ENCODE measurements around the gene CPLANE2.
A peak's percentile ranks its signal among the peaks of the same experiment; 100 is the strongest.
"Not testable (repeated sequence)": the region's sequence is repeated elsewhere in the genome, so short reads cannot be mapped to it uniquely, and the experiment has no call there.

CPLANE2 gene

DNA sequence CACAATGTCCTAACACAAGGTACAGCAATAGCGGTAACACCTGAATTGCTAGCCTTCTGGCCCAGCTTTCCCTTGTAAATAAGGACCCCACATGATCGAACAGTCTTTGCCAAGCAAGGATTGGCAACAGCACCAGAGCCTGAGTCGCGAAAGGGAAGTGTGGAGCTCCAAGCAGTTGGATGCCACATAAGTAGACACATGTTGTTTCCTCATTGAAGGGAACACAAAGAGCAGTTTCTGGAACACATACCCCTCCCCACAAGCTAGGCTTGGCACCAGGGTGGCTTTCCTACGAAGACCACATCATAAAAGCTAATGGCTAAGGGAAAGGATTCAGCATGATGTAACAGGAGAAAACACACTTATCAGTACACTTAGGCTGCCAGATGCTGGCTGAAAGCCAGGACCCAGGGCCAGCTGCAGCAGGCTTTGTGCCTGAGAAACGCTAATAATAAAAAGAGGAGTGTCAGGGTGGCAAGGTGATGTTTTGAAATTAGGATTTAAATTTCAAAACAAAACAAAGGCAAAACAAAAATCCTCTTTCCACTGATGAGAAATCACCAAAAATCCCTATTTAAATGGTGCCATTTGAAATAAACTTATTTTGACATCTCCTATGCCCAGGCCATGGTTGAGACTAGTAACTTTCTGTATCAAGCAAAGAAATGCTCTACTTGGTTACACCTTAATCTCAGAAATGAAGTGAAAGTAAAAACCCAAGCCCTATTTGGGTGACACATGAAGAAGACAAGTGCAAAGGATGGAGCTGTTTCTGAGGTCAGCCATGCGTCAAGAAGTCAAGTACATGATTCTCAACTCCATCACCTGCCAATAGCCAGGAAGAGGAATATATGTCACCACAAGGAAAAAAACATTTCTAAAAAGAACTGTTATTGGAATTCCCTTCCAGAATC, 11.9 kb upstream of the CPLANE2 start:
- peak; percentile 93 for DNase-seq

DNA sequence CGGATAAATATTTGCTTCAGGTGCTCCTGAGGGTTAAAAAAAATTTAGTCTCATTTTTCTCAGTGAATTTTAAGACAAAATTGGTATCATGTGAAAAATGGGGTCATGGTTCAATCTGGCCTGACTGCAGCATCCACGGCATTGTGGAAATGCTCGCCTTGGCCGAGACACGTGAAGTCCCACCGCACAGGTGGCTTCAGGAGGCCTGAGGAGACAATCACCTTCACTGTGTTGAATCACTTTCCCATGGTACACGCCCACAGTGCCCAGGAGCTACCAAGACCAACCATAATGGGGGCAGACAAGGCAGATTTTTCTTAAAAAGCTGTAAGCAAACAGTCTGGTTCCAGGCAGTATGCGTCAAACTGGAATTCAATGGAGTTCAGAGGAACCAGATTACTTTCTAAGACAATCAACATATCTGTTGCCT, 11.0 kb upstream of the CPLANE2 start:
- DNase-seq, result no peak

DNA sequence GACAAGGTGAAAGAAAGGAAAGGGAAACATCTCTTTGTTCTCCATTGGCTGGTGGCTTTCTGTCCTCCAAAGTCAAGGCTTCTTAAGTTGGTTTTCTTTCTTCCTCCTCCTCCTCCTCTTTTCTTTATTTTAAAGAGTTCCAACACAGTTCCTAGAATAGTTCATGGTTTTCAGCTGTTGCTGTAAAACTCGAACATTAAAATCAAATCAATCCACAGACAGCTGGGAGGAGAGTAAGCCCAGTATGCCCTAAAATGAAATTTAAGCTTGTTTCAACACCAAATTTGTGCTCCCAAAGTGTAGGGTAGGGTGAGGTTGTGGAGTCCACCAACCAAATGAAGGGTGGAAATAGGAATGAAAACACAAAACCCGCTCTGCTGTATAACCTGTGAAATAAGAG, 10.5 kb upstream of the CPLANE2 start:
- no peak for DNase-seq

DNA sequence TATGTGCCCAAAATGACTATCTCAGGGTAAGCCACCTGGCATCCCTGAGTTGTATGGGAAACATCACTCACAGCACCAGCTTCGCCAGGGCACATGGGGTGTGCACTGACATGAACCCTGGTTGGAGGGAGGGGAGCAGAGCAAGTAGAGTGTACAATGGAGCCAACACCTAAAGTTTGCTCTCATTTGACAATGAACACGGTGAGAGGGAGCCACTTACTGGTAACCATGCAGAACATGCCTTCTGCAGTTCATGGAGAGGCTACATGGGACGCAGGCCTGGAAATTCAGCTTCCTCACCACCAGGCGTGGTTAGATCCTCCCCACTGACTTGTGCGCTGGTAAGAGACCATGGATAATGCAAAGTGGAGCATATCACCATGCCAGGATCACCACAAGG, 10.0 kb upstream of the CPLANE2 start:
- no peak for DNase-seq

DNA sequence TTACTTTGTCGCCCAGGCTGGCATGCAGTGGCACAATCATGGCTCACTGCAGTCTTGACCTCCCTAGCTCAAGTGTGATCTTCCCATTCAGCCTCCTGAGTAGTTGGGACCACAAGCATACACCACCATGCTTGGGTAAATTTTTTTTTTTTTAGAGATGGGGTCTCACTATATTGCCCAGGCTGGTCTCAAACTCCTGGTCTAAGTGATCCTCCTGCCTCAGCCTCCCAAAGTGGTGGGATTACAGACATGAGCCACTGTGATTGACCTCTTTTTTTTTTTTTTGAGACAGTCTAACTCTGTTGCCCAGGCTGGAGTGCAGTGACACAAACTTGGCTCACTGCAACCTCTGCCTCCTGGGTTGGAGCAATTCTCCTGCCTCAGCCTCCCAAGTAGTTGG, 9.3 kb upstream of the CPLANE2 start:
- not testable (repeated sequence) for DNase-seq

DNA sequence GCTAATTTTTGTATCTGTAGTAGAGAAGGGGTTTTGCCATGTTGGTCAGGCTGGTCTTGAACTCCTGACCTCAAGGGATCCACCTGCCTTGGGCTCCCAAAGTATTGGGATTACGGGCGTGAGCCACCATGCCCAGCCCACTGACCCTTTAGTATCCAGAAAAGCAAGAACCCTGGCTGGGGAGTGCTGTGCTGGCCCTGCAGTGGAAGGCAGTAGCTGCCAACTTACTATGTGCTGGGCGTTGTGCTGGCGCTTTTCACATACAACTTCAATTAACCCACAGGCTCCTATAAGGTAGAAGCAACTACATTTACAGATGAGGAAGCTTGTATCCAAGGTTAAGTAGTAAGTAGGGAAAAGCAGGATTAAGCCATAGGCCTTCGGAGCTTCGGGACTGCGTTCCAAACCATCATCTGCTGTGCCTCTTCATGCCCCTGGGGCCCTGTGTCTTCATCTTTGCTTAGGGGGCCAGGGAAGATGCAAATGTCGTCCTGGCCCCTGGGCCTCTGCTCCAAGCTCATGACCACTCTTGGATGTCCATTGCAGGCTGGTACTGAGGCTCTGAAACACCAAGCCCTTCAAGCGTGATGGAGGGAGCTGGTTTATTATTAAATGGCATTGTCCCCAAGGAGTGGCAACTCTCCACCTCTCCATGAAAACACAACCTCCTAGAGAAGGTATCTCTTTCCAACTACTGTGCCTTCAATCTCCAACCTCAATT, 8.7 kb upstream of the CPLANE2 start:
- DNase-seq, result no peak

DNA sequence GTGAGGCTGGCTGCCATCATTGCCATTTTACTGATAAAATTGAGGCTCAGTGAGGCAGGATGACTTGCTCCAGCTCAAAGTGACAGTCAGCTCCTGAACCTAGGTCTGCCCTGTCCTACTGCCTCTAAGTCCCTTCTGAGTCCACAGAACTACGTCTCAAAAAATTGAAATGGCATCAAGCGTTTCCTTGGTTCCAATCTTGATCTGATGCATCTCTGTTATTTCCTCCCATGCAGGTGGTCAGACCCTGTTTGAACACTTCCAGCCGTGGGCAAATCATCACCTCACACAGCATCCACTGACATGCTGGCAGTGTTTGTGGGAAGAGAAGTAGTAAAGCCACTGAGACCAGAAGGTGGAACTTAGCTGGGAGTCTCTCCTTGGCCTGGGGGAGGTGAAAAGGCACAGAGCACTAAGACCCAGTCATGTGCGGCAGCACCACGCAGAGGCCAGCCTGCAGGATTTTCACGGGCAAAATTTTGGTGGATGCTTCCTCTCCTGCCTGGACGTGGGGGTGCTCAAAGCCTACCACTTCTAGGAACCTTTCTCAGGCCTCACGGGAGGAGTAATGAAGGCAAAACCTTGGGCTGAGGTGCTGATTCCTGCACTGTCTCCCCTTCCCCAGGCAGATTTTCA, 7.8 kb upstream of the CPLANE2 start:
- no peak for DNase-seq

DNA sequence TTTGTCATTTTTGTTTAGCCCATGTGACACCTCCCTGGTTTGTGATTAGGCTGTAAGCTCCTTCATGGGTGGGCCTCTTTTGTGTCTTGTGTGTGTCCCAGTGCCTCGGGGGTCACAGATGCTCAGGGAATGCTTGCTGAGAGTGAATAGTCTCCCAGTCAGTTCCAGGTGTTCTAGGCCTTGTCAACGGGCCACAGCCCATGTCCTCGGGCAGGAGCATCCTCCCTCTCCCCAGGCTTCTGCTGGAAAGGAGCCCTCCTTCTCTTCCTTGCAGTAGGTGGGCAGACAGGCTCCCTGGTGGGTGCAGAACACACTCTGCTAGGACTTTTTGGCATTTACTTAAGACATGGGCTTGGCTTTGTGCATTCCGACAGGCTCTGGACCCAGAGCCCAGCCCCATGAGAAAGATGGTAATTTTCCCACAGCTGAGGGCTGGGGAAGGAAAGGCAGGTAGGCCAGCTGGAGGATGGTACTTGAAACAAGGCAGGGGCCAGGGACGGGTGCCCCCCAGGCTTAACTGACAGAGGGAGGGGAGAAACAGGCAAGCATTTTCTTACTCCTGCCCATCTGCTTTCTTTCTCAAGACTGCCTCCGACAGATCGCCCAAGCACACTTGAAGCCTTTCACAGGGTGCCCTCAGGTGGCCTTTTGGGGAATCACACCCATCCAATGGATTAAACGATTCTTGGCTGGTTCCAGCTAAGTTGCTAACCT, 7.1 kb upstream of the CPLANE2 start:
- peak; percentile 89 for DNase-seq

DNA sequence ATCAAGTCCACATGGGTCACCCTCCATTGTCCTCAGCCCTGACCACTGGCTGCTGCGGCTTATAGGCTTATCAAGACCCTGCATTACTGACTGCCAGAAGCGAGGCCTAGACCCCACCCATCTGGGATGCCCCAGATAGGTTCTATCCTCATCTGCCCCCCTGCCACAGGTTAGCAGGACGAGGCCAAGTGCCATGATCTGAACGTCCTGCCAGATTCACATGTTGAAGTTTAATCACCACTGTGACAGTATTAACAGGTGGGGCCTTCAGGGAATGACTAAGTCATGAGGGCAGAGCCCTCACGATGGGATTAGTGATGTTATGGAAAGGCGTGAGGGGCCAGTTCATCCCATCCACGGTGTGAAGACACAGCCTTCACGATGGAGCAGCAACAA, 6.2 kb upstream of the CPLANE2 start:
- DNase-seq, result no peak

DNA sequence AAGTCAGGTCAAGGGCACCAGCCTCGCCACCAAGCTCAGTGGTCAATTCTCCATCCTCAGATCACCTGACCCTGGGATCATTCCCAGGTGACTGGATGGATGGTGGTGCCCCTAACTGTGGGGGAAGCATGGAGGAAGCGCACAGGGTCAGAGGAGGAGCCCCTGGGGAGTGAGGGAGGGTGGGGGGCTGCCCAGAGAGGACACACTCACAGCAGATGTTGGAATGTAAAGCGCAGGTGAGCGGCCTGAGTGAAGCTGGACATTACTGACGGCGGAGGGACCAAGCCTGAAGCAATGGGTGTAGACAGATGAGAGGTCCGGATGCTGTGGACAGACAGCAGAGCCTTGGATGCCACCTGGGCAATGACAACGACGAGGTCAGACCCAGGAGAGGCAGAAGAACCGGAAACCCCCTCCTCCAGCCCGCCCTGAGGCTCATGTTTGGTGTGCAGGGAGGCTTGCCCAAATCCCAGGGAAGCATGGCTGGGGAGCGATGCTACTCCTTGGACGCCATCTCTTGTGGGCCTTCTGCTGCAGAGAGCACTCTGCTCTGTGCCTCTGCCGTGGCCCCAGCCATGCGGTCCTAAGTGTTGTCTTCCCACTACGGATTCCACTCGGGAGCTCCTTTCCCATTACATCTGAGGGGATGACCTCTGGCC, 5.7 kb upstream of the CPLANE2 start:
- no peak for DNase-seq

DNA sequence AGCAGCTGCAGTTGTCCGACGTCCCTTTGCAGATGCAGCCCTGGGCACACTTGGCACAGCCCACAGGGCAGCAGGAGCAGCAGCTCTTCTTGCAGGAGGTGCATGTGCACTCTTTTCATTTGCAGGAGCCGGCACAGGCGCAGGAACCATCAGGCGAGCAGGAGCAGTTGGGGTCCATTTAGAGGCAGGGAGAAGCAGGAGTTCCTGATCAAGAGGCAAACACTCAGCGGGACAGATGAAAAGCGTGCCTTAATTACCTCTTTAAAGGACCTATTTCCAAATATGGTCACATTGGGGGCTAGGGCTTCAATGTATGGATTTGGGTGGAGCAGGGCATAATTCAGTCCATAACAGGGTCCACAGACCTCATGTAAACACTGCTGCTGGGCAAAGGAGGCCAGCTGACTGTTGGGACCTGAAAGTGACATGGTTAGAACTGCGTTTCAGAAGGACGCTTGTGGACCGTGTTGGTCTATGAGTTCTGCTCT, 4.3 kb upstream of the CPLANE2 start:
- DNase-seq, result no peak

DNA sequence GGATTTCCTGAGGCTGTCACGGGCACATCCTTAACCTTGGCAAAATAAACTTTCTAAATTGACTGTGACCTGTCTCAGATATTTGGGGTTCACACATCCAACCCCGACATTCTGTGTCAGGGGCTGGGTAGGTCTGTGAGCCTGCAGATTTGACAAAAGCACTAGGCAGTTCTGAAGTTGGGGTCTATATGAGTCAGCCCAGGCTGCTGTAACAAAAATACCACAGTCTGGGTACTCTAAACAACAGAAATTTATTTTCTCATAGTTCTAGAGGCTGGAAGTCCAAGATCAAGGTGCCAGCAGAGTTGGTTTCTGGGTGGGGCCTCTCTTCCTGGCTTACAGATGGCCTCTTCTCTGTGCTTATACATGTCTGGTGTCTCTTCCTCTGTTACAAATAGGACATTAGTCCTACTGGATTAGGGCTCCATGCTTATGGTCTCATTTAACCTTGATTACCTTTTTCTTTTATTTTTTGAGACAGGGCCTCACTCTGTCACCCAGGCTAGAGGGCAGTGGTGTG, 3.0 kb upstream of the CPLANE2 start:
- no peak for DNase-seq

DNA sequence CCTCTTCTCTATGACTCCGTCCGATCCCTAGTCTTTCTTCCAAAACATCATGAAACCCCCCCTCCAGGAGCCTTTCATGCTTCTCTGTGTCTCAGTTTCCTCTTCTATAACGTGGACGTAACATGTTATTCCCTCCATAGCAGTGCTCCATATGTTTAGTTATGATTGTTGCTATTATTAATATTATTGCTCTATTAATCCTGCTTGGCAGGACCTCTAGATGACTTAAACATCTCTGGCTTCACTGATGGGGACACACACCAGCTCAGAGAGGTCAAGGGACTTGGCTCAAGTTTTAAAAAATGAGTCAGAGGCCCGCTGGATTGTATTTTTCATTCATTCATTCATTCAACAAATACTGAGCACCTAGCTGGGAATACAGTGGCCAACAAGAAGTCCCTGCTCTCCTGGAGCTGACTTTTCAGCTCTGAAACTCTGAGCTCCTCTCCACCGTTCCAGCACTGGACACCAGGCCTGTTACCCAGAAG, 404 bp upstream of the CPLANE2 start:
- DNase-seq, result peak; percentile 64

DNA sequence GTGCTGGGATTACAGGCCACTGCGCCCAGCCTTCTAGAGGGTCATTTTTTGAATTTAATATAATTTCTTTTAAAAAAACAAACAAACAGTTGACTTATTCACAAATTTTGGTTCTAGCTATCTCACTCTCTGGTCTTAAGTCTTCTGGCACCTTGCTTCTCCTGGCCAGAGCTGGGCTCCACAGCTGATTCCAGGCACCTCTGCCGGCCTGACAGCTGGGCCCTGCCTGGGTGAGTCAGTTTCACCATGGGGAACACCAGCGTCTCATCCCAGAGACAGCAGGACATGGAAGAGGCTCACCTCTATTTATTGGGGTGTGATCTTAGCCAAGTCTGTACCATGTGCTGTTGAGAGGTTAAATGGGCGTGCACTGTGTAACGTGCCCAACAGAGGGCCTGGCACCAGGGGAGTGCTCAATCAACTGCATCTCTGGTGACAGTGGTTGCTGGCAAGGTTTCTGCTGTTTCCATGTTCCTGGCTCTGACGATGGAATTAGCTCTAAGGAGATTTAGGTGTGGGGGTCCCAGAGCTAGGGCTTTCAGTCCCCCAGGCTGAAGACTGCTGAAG, 956 bp downstream of the CPLANE2 start:
- peak; percentile 86 for DNase-seq

DNA sequence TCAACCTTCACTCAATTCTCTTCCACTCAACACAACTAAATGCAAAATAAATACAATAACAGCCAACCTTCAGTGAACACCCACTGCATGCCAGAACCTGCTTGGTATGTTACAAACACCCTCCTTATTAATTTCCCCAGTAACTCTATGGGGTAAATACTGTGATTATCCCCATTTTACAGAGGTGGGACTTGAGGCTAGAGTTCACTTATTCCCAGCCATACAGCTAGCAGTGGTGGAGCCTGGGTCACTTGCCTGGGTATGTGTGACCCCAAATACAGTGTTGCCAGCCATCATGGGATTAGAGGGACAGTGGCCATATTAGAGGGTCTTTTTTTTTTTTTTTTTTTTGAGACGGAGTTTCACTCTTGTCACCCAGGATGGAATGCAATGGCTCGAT, 1.6 kb downstream of the CPLANE2 start:
- DNase-seq, result no peak

DNA sequence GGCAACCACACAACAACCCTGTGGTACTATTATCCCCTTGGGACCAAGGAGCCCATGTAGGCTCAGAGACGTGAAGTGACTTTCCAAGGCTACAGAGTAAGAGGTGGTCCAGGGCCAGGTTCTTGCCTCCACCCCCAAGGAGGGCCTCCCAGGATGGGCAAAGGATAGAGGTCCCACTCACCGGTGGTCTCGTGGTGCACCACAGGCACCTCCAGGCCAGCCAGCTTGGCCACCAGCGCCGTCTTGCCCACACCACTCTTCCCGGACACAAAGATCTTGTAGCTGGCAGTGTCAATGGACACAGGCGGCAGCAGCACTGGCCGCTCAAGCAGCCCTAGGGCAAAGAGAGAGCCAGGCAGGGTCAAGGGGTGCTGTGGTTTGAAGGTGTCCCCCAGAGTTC, 3.6 kb downstream of the CPLANE2 start:
- DNase-seq, result no peak

DNA sequence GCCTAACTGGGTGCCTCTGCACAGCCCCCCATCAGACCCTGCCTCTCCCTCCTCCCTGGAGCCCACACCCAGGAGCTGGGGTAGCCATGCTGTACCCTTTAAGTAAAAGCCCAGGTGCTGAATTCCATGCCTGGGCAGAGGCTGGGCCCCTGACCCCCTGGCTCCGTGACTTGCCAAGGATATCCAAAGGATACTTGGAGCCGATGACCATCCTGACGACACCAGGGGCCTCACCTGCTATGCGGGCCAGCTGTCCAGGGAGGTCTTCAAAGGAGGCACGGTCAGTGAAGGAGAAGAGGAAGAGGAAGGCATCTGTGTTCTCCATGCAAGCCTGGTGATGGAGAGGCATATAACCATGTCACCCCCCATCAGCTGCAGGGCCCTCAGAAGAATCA, 4.7 kb downstream of the CPLANE2 start:
- no peak for DNase-seq

DNA sequence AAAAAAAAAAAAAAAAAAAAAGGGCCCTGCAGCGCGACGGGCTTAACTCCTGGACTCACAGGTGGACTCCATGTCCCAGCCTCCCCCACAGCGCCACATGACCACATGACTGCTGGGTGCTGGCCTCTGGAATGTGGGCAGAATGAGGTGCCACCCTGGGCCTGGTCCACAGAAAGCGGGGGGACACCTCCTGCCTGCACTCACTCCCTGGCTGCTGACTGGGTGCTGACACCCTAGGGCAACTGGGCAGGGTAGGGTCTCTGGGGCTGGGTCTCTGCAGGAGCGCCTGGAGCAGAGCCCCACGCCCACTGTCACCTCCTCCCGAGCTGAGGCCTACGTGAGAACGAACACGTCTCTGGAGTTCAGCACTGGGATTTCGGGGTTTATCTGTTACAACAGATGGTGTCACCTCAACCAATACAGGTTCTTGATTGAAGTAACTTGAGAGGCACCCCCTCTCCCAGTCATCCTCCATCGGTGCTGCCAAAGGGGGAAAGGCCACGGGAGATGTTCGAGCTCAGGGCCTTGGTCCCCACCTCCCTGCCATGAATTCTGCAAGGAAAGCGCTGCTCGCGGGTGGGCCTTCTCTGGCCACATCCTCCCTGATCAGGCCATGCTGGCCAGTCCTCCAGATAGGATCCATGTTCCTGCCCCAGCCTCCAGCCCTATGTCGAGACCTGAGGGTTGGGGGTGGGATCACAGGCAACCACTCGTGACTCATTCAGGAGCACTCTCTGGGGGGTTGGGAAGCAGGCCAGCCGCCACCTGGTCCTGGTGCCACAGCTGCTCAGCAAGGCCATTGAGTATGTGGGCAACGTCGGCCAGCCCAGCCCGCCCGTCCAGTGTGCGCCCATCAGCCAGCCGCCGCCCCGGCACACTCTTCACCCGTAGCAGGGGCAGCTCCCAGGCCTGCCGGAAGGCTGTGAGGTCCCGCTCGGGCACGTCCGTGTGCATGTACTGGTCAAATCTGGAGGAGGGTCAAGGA, 5.4 kb downstream of the CPLANE2 start:
- no peak for DNase-seq

DNA sequence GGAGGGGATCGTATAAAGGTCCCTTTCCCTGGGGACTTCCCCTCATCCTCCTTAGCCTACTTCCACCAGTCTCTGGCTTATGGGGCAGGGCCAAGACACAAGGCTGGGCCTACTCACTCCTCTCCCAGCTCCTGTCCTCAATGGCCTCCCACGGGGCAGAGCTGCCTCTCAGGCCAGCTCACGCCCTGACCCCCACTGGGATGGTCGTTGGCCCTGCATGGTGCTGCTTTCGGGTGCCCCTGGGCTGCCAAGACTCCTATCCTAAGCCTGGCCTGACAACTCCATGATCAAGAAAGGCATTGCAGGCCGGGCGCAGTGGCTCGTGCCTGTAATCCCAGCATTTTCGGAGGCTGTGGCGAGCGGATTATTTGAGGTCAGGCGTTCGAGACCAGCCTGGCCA, 6.2 kb downstream of the CPLANE2 start:
- no peak for DNase-seq

DNA sequence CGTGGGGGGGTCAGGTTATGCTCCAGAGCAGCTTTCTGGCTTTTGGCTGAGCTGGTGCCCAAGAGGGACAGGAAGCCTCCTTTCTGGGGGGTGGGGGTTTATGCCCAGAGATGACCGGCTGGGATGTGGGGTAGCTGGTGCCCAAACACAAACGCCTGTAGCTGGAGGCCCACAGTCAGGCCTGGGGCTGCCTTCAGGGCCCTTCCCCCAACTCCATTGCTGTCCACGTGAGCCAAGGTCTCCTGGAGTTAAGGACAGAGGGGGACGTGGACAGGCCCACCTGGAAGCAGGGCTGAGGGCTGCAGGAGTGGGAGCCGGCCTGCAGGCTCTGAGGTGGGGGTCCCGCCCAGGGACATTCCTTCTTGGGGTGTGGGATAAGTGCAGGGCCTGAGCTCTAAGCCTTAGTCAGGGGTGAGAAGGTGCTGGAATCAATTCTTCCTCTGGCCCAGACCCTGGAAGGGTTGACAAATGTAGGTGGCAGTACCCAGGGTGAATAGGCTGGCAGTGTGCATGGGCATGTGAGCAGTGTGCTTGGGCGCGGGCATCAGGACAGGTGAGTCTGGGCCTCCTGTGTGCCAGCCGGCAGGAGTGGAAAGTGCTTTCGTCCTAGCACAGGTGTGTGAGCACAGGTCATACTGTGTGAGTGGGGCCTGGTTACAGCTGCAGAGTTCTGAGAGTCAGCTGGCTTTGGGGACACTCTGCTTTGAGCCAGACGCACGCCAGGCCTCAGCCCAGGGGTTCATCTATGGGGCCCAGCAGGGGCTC, 6.8 kb downstream of the CPLANE2 start:
- DNase-seq, result no peak
